ENCODE data around the gene CADPS. TPM values are rescaled to one million over a fixed set of nuclear protein-coding genes. Genes with fewer than 3 reads are reported as not detected.

The CADPS gene
- polyA plus RNA-seq, 3 donors = not detected

DNA sequence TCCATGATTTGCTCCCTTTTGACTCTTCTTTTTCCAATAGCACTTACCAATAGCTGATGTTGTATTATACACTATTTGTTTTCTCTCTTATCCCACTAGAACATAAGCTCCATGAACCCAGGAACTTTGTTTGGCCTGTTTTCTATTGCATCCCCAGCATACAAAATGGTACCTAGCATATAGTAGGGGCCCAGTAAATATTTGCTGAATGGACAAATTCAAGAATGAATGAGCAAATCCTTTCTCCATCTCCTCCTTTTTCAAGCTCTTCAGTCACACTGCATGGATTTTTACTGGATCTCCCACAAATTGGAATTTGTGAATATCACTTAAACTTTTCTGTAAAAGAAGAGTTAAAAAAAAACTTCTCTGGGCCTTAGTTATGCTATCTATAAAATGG lies 435.2 kb downstream of the CADPS start:
- peaks cover 0 to 3% (median 0%) of the 10 kb centered on the region in 3 donors for H3K27me3 Mint-ChIP-seq (ENCODE audit: low read depth in 3 of 3)
- no peak overlapping the region for H3K9ac ChIP-seq (ENCODE audit: insufficient read depth, low read length, poor library complexity, severe bottlenecking)

DNA sequence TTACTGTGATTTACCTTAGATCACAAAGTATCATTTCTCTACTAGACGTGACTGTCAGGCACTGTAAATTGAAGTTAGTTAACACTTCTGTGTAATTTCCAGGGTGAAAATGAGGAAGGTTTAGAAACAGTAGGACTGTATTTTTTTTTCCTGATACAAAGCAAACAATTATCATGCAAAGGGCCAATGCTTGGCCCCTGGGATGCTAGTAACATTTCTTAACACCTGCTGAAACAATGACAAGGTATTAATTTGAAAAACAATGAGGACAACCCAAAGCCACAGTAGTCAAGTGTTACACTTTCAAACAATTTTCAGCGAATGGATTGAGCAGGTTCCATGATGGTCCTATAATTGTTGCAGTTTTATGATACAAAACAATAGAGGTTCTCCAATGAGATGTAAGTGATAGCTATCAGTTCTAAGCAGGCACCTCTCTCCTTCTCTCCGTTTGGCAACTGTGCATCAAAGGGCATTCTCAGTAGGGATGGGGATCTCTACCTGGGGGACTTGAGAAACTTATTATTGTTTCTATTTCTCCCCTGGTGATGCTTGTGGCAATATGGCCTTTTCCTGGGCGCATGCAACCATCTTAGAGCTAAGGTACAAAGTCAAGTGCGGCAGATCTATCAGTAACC lies 435.9 kb downstream of the CADPS start:
- whole genome bisulfite sequencing (ENCODE audit: insufficient coverage) = 80% methylated on average over 1 of the region's 5 CpGs
- Histone ChIP-seq H3K4me3 (replicated peaks in 1 of 3; ENCODE audit: low read depth in 2 of 3, low read length in 3 of 3) (no peak overlapping the region), H3K79me2 (ENCODE audit: insufficient read depth, low read length) (no peaks in the 10 kb centered on the region), H3K27ac (ENCODE audit: low read depth in 1 of 2, low read length in 2 of 2) (no peak overlapping the region), H3K9me3 (replicated peaks in 1 of 2; ENCODE audit: control insufficient read depth in 1 of 2, insufficient read depth in 1 of 2, low read length in 2 of 2) (no peaks in the 10 kb centered on the region), H2AFZ (ENCODE audit: insufficient read depth, low read depth, low read length, poor library complexity, severe bottlenecking) (no peak overlapping the region), H3K9ac (ENCODE audit: insufficient read depth, low read length, poor library complexity, severe bottlenecking) (no peak overlapping the region), H3K27me3 (ENCODE audit: control insufficient read depth in 2 of 2, insufficient read depth in 2 of 2, low read length in 2 of 2) (no peaks in the 10 kb centered on the region), H3K36me3 (replicated peaks in 1 of 2; ENCODE audit: control insufficient read depth in 1 of 2, insufficient read depth in 2 of 2, low read length in 2 of 2) (no peaks in the 10 kb centered on the region), H3K4me1 (ENCODE audit: control insufficient read depth in 1 of 2, insufficient read depth in 2 of 2, low read length in 2 of 2) (no peaks in the 10 kb centered on the region), H3K4me2 (replicated peaks; ENCODE audit: extremely low read depth, low read length, poor library complexity, severe bottlenecking) (no peak overlapping the region), H4K20me1 (ENCODE audit: insufficient read depth, low read length) (no peaks in the 10 kb centered on the region)
- Mint-ChIP-seq H3K4me3 (no peak overlapping the region), H3K36me3 (no peaks in the 10 kb centered on the region), H3K27ac (no peak overlapping the region), H3K27me3 (ENCODE audit: low read depth in 3 of 3) (peaks cover 0 to 3% (median 0%) of the 10 kb centered on the region in 3 donors), H3K9me3 (peaks cover 0 to 5% (median 1%) of the 10 kb centered on the region in 7 donors), H3K4me1 (no peaks in the 10 kb centered on the region)
- intact Hi-C loops (cut with micrococcal nuclease) = no loop called here
- no peak for DNase-seq
- TF ChIP-seq CTCF (IDR thresholded peaks at IDR 0.05) = no peak

More for the DNA sequence above, 435.2 kb downstream of the CADPS start:
- Histone ChIP-seq H3K79me2 (ENCODE audit: insufficient read depth, low read length) (no peaks in the 10 kb centered on the region), H3K9me3 (replicated peaks in 1 of 2; ENCODE audit: control insufficient read depth in 1 of 2, insufficient read depth in 1 of 2, low read length in 2 of 2) (no peaks in the 10 kb centered on the region), H3K4me3 (replicated peaks in 1 of 3; ENCODE audit: low read depth in 2 of 3, low read length in 3 of 3) (no peak overlapping the region), H2AFZ (ENCODE audit: insufficient read depth, low read depth, low read length, poor library complexity, severe bottlenecking) (no peak overlapping the region), H3K4me2 (replicated peaks; ENCODE audit: extremely low read depth, low read length, poor library complexity, severe bottlenecking) (no peak overlapping the region), H3K27ac (ENCODE audit: low read depth in 1 of 2, low read length in 2 of 2) (no peak overlapping the region), H3K4me1 (ENCODE audit: control insufficient read depth in 1 of 2, insufficient read depth in 2 of 2, low read length in 2 of 2) (no peaks in the 10 kb centered on the region), H4K20me1 (ENCODE audit: insufficient read depth, low read length) (no peaks in the 10 kb centered on the region), H3K27me3 (ENCODE audit: control insufficient read depth in 2 of 2, insufficient read depth in 2 of 2, low read length in 2 of 2) (no peaks in the 10 kb centered on the region), H3K36me3 (replicated peaks in 1 of 2; ENCODE audit: control insufficient read depth in 1 of 2, insufficient read depth in 2 of 2, low read length in 2 of 2) (no peaks in the 10 kb centered on the region)
- no peak for TF ChIP-seq CTCF (IDR thresholded peaks at IDR 0.05)
- Mint-ChIP-seq H3K27ac (no peak overlapping the region), H3K4me3 (no peak overlapping the region), H3K4me1 (no peaks in the 10 kb centered on the region), H3K9me3 (peaks cover 0 to 5% (median 1%) of the 10 kb centered on the region in 7 donors), H3K36me3 (no peaks in the 10 kb centered on the region)
- intact Hi-C loops (cut with micrococcal nuclease) = no loop called here
- DNase-seq = no peak
